ENCODE data around the gene ADGRF5. TPM values are rescaled to one million over a fixed set of nuclear protein-coding genes. Genes with fewer than 3 reads are reported as not detected.

The ADGRF5 gene
- total and polyA plus RNA-seq, 2 donors (not counting 3 experiments of a cell fraction or from before 2014, with no cell fraction given), result 26.3 to 50.0 TPM

DNA sequence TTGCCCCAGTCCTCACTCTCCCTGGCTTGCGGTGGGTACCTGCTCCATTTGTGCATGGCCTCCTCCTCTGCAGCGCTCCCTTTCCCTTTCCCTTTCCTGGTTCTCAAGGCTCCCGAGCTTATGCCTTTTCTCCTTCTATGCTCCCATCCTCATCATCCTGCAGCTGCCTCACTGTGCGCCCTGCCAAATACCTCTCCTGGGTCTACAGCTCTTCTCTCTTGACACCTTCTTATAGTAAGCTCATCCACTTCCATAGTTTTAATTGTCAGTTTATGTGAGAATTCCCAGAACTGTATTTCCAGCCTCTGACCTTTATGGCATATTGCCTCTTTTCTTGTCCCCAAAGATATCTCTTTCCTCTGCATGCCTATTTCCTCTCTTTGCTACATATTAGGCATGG lies 5.9 kb downstream of the ADGRF5 start:
- no TSS peak for BruUV-seq (replicated peaks)
- Histone ChIP-seq H3K27me3 (ENCODE audit: control insufficient read depth in 2 of 2, insufficient read depth in 2 of 2, low read length in 2 of 2) (no peaks in the 10 kb centered on the region), H2AFZ (ENCODE audit: low read depth, low read length) (no peak overlapping the region), H3K4me1 (ENCODE audit: control insufficient read depth, extremely low read depth, insufficient read depth, low read length) (peaks cover 40% of the 10 kb centered on the region), H3K9me3 (replicated peaks; ENCODE audit: control insufficient read depth, insufficient read depth, low read length) (no peaks in the 10 kb centered on the region), H3K4me3 (replicated peaks in 1 of 3; ENCODE audit: insufficient read depth in 1 of 3, low read depth in 1 of 3, low read length in 3 of 3) (no peak overlapping the region), H3K79me2 (ENCODE audit: control insufficient read depth, insufficient read depth, low read length) (no peaks in the 10 kb centered on the region), H3K9ac (replicated peaks; ENCODE audit: extremely low read depth, insufficient read depth, low read length) (no peak overlapping the region), H3K4me2 (ENCODE audit: insufficient read depth, low read length) (no peak overlapping the region), H3K9me1 (replicated peaks; ENCODE audit: control insufficient read depth, extremely low read depth, insufficient read depth, low read length) (no peaks in the 10 kb centered on the region), H3K27ac (ENCODE audit: insufficient read depth, low read depth, low read length) (no peak overlapping the region), H3K36me3 (ENCODE audit: control insufficient read depth in 2 of 2, extremely low read depth in 1 of 2, insufficient read depth in 2 of 2, low read length in 2 of 2) (no peaks in the 10 kb centered on the region), H4K20me1 (replicated peaks; ENCODE audit: control insufficient read depth, extremely low read depth, insufficient read depth, low read length) (no peaks in the 10 kb centered on the region)
- ChIA-PET CTCF (no interaction called here), POLR2A (no interaction called here)
- intact Hi-C loops (cut with micrococcal nuclease) (no loop called here), dilution Hi-C loops (cut with MboI; ENCODE audit: extremely low pct_ligation_motif_present, low sequenced_read_pairs) (no loop called here)
- TF ChIP-seq MYC (IDR thresholded peaks at IDR 0.05; ENCODE audit: low read depth, low read length) (no peak), EZH2 (IDR thresholded peaks at IDR 0.05; ENCODE audit: borderline replicate concordance, low read depth, low read length, severe bottlenecking) (no peak), CTCF (IDR thresholded peaks at IDR 0.05; ENCODE audit: extremely low read depth in 1 of 2, insufficient read depth in 1 of 2, low read depth in 1 of 2, low read length in 2 of 2) (no peak), FOS (IDR thresholded peaks at IDR 0.05; ENCODE audit: borderline replicate concordance, insufficient read depth, low read length) (no peak), POLR2AphosphoS5 (IDR thresholded peaks at IDR 0.05; ENCODE audit: insufficient read depth, low read depth, low read length) (no peak), GATA2 (IDR thresholded peaks at IDR 0.05; ENCODE audit: insufficient read depth, insufficient read length, low read depth, low read length) (no peak), POLR2A (IDR thresholded peaks at IDR 0.05; ENCODE audit: low read depth, low read length) (no peak), JUN (IDR thresholded peaks at IDR 0.05; ENCODE audit: borderline replicate concordance, insufficient read depth, insufficient read length, low read depth) (no peak)
- TF ChIP-seq, protein P1, sequence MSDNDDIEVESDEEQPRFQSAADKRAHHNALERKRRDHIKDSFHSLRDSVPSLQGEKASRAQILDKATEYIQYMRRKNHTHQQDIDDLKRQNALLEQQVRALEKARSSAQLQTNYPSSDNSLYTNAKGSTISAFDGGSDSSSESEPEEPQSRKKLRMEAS (IDR thresholded peaks at IDR 0.05; ENCODE audit: insufficient read depth, insufficient read length), result no peak
- no peak for DNase-seq (ENCODE audit: low read depth, low spot score)
- FAIRE-seq, result no peak
